ENCODE results near the gene TNRC18.
A peak's percentile ranks its signal among the peaks of the same experiment; 100 is the strongest.

The TNRC18 gene

GRCh38 chr7:5450549-5451327 lies 27.1 kb upstream of the TNRC18 start:
- DNase-seq (ENCODE audit: low read depth in 2 of 2) = peak in 1 of 2 donors; percentile 15

GRCh38 chr7:5448378-5449037 lies 24.9 kb upstream of the TNRC18 start:
- no peak for DNase-seq (ENCODE audit: low read depth in 2 of 2)

- no peak for DNase-seq (ENCODE audit: low read depth in 2 of 2)
These were observed 22.5 kb upstream of the TNRC18 start for GRCh38 chr7:5445981-5446594.

GRCh38 chr7:5443678-5444077 lies 20.0 kb upstream of the TNRC18 start:
- DNase-seq (ENCODE audit: low read depth in 2 of 2) = no peak

GRCh38 chr7:5442757-5443305 lies 19.2 kb upstream of the TNRC18 start:
- no peak for DNase-seq (ENCODE audit: low read depth in 2 of 2)

GRCh38 chr7:5441840-5442503 lies 18.3 kb upstream of the TNRC18 start:
- no peak for DNase-seq (ENCODE audit: low read depth in 2 of 2)

GRCh38 chr7:5439572-5440496 lies 16.2 kb upstream of the TNRC18 start:
- no peak for DNase-seq (ENCODE audit: low read depth in 2 of 2)

- no peak for DNase-seq (ENCODE audit: low read depth in 2 of 2)
These were observed 15.6 kb upstream of the TNRC18 start for GRCh38 chr7:5439209-5439571.

- DNase-seq (ENCODE audit: low read depth in 2 of 2) = no peak
These were observed 14.4 kb upstream of the TNRC18 start for GRCh38 chr7:5437987-5438386.

- DNase-seq (ENCODE audit: low read depth in 2 of 2) = no peak
These were observed 13.8 kb upstream of the TNRC18 start for GRCh38 chr7:5437348-5437892.

- DNase-seq (ENCODE audit: low read depth in 2 of 2) = no peak
These were observed 12.5 kb upstream of the TNRC18 start for GRCh38 chr7:5436003-5436678.

GRCh38 chr7:5435291-5436002 lies 11.8 kb upstream of the TNRC18 start:
- DNase-seq (ENCODE audit: low read depth in 2 of 2) = no peak

GRCh38 chr7:5433181-5433580 lies 9.5 kb upstream of the TNRC18 start:
- no peak for DNase-seq (ENCODE audit: low read depth in 2 of 2)

- no peak for DNase-seq (ENCODE audit: low read depth in 2 of 2)
These were observed 9.1 kb upstream of the TNRC18 start for GRCh38 chr7:5432691-5433090.

- no peak for DNase-seq (ENCODE audit: low read depth in 2 of 2)
These were observed 8.0 kb upstream of the TNRC18 start for GRCh38 chr7:5431560-5432015.

GRCh38 chr7:5430612-5430947 lies 6.9 kb upstream of the TNRC18 start:
- DNase-seq (ENCODE audit: low read depth in 2 of 2) = no peak

- DNase-seq (ENCODE audit: low read depth in 2 of 2) = no peak
These were observed 6.4 kb upstream of the TNRC18 start for GRCh38 chr7:5429857-5430611.

GRCh38 chr7:5429253-5429856 lies 5.7 kb upstream of the TNRC18 start:
- no peak for DNase-seq (ENCODE audit: low read depth in 2 of 2)
